Cardiac atrium fibroblast (primary cell): Measurements from ENCODE around the gene PRRC1. TPM values are rescaled to one million over a fixed set of nuclear protein-coding genes. Genes with fewer than 3 reads are reported as not detected.

ENCODE experiments used
- total RNA-seq: library from RNA; depleted of rRNA; stranded (reverse); fragments of >200 nt; gene quantifications from 2 replicates; pipeline ENCODE4 v1.2.3, GENCODE V29; 2015

PRRC1 gene
- 63.3 and 80.3 TPM in 2 replicates for total RNA-seq

GRCh38 chr5:127517480-127518318 lies at the start of gene PRRC1:
Gene PRRC1, plus strand, starts transcription at chr5:127517640. Its CDS starts 5,840 bp downstream, at chr5:127523480.

Other genes starting within 250 kb of the PRRC1 start
- not detected in 2 replicates for gene MEGF10, start 226.8 kb upstream of the PRRC1 start, total RNA-seq
- not detected in 2 replicates for gene CTXN3, start 131.4 kb downstream of the PRRC1 start, total RNA-seq
- not detected in 2 replicates for gene CCDC192, start 185.8 kb downstream of the PRRC1 start, total RNA-seq